Heart left ventricle (tissue), 16 donors: ENCODE results near the gene TGFBRAP1. TPM values are rescaled to one million over a fixed set of nuclear protein-coding genes. Genes with fewer than 3 reads are reported as not detected.

Source experiments
- ATAC-seq, 4 donors: fragments of 200-7000 bp; cut with Tn5 transposase; one replicate each; pipeline ENCODE4 v1.9.1; 2020 to 2022; ENCODE audit warnings: moderate library complexity in 4 of 4, mild to moderate bottlenecking in 3 of 4, moderate number of reproducible peaks in 1 of 4
- DNase-seq, 5 donors: peaks; one replicate each; pipeline ENCODE4 v3.0.0-alpha.2; 2020
- H3K27ac ChIP-seq, 12 donors: fragments of 200-600 bp; sonication (generic) in 4 of 12; one replicate each; pipeline versions ENCODE4 v1.5.0 to v1.8.0; 2016 to 2022; ENCODE audit warnings: mild to moderate bottlenecking in 2 of 12
- H3K27me3 ChIP-seq, 9 donors: fragments of 200-600 bp; sonication (generic) in 2 of 9; one replicate each; pipeline versions ENCODE4 v1.5.1 to v1.8.0; 2016 to 2022; ENCODE audit warnings: mild to moderate bottlenecking in 3 of 9
- H3K36me3 ChIP-seq, 9 donors: fragments of 200-600 bp; sonication (generic) in 2 of 9; one replicate each; pipeline versions ENCODE4 v1.5.0 to v1.8.0; 2018 to 2022; ENCODE audit warnings: mild to moderate bottlenecking in 2 of 9
- H3K4me1 ChIP-seq, 12 donors: fragments of 200-600 bp; sonication (generic) in 4 of 12; one replicate each; pipeline versions ENCODE4 v1.5.0 to v1.8.0; 2016 to 2022; ENCODE audit warnings: mild to moderate bottlenecking in 3 of 12
- H3K4me3 ChIP-seq, 12 donors: fragments of 200-600 bp; sonication (generic) in 4 of 12; one replicate each; pipeline versions ENCODE4 v1.5.0 to v1.8.0; 2017 to 2022; ENCODE audit warnings: mild to moderate bottlenecking in 9 of 12, moderate library complexity in 4 of 12
- H3K9me3 ChIP-seq, 12 donors: fragments of 200-600 bp; sonication (generic) in 4 of 12; one replicate each; pipeline versions ENCODE4 v1.5.0 to v1.8.0; 2016 to 2022; ENCODE audit warnings: mild to moderate bottlenecking in 1 of 12
- POLR2A ChIP-seq, 2 donors: fragments of 450-650 bp; IDR thresholded peaks; one replicate each; pipeline ENCODE4 v1.6.1; 2017; ENCODE audit warnings: antibody characterized with exemption in 2 of 2, mild to moderate bottlenecking in 2 of 2, moderate library complexity in 2 of 2
- WGBS, 4 donors: extraction: QIAGEN DNeasy Blood & Tissue Kit in 2 of 4; methylation state at CpG; one replicate each; pipeline versions ENCODE4 v1.1.5 to v1.1.7; 2013 to 2018; 5-methylcytosine and 5-hydroxymethylcytosine counted together
- intact Hi-C, 10 donors: fragments of 100-400 bp; cut with DNase I; formaldehyde crosslinking; loops; one replicate each; pipeline versions ENCODE4 v1.11.1 to v1.14.2; 2022
- polyA plus RNA-seq, 2 donors: library from polyadenylated mRNA; stranded (reverse); fragments of 200-250 nt; gene quantifications; one replicate each; pipeline ENCODE4 v1.2.3, GENCODE V29; 2013
- total RNA-seq, 9 donors: library from RNA; depleted of rRNA in 2 of 9; stranded (reverse); fragments of >200 nt in 2 of 9; fragmentation: NEBNext Ultra II Directional in 3 of 9; extraction: Animal tissue kit (Norgen Biotek cat#: 25700) in 3 of 9; gene quantifications; one replicate each; pipeline versions ENCODE4 v1.1.0 to v1.2.4, GENCODE V29; 2016 to 2023
- TF ChIP-seq, protein P1 (sequence below), 12 donors: fragments of 200-600 bp; sonication (generic) in 4 of 12; IDR thresholded peaks; one replicate each; pipeline versions ENCODE4 v1.5.0 to v1.8.0; 2018 to 2022; ENCODE audit warnings: antibody characterized with exemption in 12 of 12, mild to moderate bottlenecking in 5 of 12
- donor health status: ischemic (EF 13 %, LVEDD 7.1; RV severe dilation, severe dysfunction).
- donor health status: healthy with polysubstance abuse.
- donor health status: DM: no; HTN: yes; CAD: no.
- donor health status: DM: no; HTN: no; CAD: no.
- donor health status: ischemic (EF 25% LVEDD 6.9; RV normal size, moderate dysfunction).
- donor health status: ischemic (EF 25% LVEDD 5.7; RV mildly dilated, moderate dysfunction).
- donor health status: healthy.
- donor health status: DM: yes; HTN: yes; CAD: no.
- donor health status: ischemic (EF 35%, LVEDD 5.7; RV mildly dilated, moderate dysfunction).
- donor health status: nonischemic (EF 11% LVEDD 7.7; RV severe dilation, severe dysfunction).
- donor health status: DM: yes; HTN: yes; CAD: no.
- donor health status: PGD.
- donor health status: ischemic (EF 29% LVEDD 5.4; RV normal size, mild dysfunction).
- donor health status: nonischemic (EF 23%, LVEDD 6.1; RV moderate dilation, normal function).

The TGFBRAP1 gene
- total and polyA plus RNA-seq, 11 donors, result 1.8 to 20.0 (median 10.8) TPM

DNA sequence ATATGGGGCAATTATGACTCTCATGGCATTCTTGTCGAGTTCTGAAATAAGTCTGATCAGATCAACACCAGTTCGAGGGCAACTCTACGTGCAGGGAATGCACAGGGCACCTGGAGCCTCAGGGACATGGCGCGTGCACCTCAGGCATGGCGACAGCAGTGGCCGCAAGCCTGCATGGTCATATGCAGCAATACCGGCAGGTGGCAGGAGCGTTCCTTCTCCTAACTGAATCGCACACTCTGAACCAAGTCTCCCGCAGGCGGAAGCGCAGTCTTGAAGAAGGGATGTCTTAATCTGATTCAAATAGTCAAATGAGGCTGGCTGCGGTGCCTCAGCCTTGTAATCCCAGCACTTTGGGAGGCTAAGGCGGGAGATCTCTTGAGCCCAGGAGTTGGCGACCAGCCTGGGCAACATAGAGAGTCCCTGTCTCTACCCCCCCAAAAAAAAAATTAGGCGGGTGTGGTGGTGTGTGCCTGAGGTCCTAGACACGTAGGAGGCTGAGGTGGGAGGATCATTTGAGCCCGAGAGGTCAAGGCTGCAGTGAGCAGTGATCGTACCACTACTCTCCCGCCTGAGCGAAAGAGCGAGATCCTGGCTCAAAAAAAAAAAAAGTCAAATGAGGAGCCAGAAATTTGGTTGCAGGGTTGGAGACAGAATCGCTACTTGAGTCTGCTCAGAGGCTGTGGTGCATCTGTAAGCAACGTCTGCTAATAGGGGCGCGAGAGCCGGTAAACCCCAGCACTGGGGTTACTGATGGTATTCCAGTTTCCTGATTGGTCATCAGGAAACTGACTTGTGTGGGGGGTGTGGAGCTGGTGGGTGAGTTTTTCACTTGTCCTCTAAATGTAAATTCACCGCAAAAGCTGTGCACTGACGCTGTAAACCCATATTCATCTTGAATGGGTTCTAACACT is 40.5 kb upstream of the TGFBRAP1 start:
- WGBS, 4 donors, result 23 to 34% (median 32%) methylated on average over 28 to 30 of the region's 30 CpGs
- peak; percentile 7 to 48 (median 24) for ATAC-seq
- Histone ChIP-seq H3K36me3 (peaks cover 0 to 93% (median 76%) of the 10 kb centered on the region in 9 donors), H3K9me3 (no peaks in the 10 kb centered on the region), H3K4me1 (peaks cover 0 to 80% (median 43%) of the 10 kb centered on the region in 12 donors), H3K4me3 (no peak overlapping the region), H3K27me3 (no peaks in the 10 kb centered on the region), H3K27ac (peak overlapping the region in 10 of 12 donors; percentile 5 to 94 (median 46))
- intact Hi-C loops, result loop anchor here (1.0 to 5.0 kb wide), 7 partner anchors 42 to 153 kb away; no protein-coding TSS in a partner anchor
- TF ChIP-seq, protein P1, sequence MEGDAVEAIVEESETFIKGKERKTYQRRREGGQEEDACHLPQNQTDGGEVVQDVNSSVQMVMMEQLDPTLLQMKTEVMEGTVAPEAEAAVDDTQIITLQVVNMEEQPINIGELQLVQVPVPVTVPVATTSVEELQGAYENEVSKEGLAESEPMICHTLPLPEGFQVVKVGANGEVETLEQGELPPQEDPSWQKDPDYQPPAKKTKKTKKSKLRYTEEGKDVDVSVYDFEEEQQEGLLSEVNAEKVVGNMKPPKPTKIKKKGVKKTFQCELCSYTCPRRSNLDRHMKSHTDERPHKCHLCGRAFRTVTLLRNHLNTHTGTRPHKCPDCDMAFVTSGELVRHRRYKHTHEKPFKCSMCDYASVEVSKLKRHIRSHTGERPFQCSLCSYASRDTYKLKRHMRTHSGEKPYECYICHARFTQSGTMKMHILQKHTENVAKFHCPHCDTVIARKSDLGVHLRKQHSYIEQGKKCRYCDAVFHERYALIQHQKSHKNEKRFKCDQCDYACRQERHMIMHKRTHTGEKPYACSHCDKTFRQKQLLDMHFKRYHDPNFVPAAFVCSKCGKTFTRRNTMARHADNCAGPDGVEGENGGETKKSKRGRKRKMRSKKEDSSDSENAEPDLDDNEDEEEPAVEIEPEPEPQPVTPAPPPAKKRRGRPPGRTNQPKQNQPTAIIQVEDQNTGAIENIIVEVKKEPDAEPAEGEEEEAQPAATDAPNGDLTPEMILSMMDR (IDR thresholded peaks at IDR 0.05), result peak; percentile 67 to 91 (median 84)
- peak in 1 of 2 donors; percentile 40 for TF ChIP-seq POLR2A (IDR thresholded peaks at IDR 0.05)
- peak; percentile 82 to 89 (median 85) for DNase-seq

DNA sequence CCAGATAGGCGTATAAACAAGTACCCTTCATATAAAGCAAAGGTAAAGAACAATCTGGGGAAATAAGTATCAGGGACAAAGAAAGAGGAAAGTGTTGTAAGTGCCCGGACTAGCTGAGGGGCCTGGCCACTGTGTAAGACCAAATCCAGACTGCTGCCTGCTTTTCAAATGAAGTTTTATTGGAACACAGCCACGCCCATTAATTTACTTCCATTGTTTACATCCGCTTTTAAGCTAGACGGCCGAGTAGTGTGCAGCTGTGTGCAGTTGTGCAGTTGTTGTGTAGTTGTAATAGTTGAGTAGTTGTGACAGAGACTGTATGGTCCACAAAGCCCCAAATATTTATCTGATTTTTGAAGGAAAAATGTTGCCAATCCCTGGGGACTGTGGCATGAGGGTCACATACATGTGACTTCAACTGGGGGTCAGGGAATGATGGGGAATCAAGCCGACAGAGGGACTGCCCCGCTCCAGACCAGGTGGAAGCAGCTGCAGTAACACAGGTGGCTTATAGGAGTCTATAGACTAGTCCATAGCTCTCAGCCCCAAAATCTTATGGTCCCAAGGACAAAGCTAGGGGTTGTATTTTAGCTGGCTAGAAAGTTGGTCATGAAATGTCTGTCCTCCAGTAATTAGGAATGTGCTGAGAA is 39.3 kb upstream of the TGFBRAP1 start:
- intact Hi-C loops, result loop anchor here in 7 of 10 donors (1.0 to 5.0 kb wide), 5 partner anchors 148 to 154 kb away; no protein-coding TSS in a partner anchor
- DNase-seq (no peak), ATAC-seq (no peak)
- H3K27me3 ChIP-seq, result no peaks in the 10 kb centered on the region
- TF ChIP-seq POLR2A (IDR thresholded peaks at IDR 0.05), result no peak
- TF ChIP-seq, protein P1 (IDR thresholded peaks at IDR 0.05), result no peak
- peaks cover 0 to 97% (median 87%) of the 10 kb centered on the region in 9 donors for H3K36me3 ChIP-seq
- H3K4me3 ChIP-seq, result no peak overlapping the region
- 44 to 52% (median 46%) methylated on average over 8 of the region's 8 CpGs for WGBS, 4 donors
- peak overlapping the region in 8 of 12 donors; percentile 1 to 92 (median 37) for H3K27ac ChIP-seq
- H3K9me3 ChIP-seq, result no peaks in the 10 kb centered on the region
- peaks cover 0 to 77% (median 35%) of the 10 kb centered on the region in 12 donors for H3K4me1 ChIP-seq

DNA sequence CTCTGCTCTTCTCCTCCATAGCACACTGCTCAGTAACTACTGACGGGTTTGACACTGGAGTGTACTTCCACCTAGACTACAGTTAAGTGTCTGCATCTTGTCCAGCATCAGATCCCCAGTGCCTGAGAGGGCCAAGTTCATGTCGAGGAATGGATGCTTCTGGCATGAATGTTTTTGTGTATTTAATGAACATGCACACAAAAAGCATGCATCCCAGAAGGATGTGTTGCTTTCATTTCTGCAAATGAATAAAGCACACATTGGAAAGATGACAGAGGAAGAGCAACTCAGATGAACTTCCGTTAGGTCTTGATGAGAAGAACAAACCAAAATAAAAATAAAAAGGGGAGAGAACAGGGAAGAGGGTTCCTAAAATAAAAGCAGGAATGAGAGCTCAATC is 35.7 kb upstream of the TGFBRAP1 start:
- Histone ChIP-seq H3K27me3 (no peaks in the 10 kb centered on the region), H3K4me1 (peaks cover 0 to 61% (median 13%) of the 10 kb centered on the region in 12 donors), H3K9me3 (no peaks in the 10 kb centered on the region), H3K36me3 (peaks cover 0 to 100% (median 94%) of the 10 kb centered on the region in 9 donors), H3K4me3 (no peak overlapping the region), H3K27ac (peak overlapping the region in 5 of 12 donors; percentile 2 to 50 (median 31))
- intact Hi-C loops, result loop anchor here in 3 of 10 donors (5.0 kb wide), 2 partner anchors 152 to 157 kb away; no protein-coding TSS in a partner anchor
- no peak for DNase-seq
- no peak for ATAC-seq
- WGBS, 4 donors, result 37 to 46% (median 43%) methylated on average over 3 of the region's 3 CpGs
- no peak for TF ChIP-seq POLR2A (IDR thresholded peaks at IDR 0.05)
- TF ChIP-seq, protein P1 (IDR thresholded peaks at IDR 0.05), result no peak
